CD4-positive, alpha-beta T cell (primary cell): ENCODE results near the gene CD6. TPM values are rescaled to one million over a fixed set of nuclear protein-coding genes. Genes with fewer than 3 reads are reported as not detected.

ENCODE experiments used
- ATAC-seq: fragments of 200-7000 bp; cut with Tn5 transposase; one replicate; pipeline ENCODE4 v1.10.0; 2022; ENCODE audit warnings: mild to moderate bottlenecking; ENCODE audit not compliant: poor library complexity
- CTCF ChIA-PET: fragments of 350-600 bp; sonication (Branson Sonifier 250); formaldehyde crosslinking; loops from one replicate; lab custom pipeline; 2021; ENCODE audit warnings: antibody characterized with exemption, inconsistent platforms; lab: Charles Lee
- POLR2A ChIA-PET: fragments of 350-600 bp; sonication (Branson Sonifier 250); formaldehyde crosslinking; loops from one replicate; lab custom pipeline; 2021; ENCODE audit warnings: antibody characterized with exemption, inconsistent platforms; lab: Charles Lee
- DNase-seq, 14 experiments: peaks; one replicate each; pipeline ENCODE4 v3.0.0-alpha.2; 2013 to 2020; ENCODE audit warnings: mixed read lengths in 2 of 14
- H3K27ac ChIP-seq, 2 donors: one replicate each; pipeline versions ENCODE4 v1.5.1 to v1.7.0; 2013; ENCODE audit warnings: low read length in 2 of 2, low read depth in 1 of 2, mild to moderate bottlenecking in 1 of 2
- H3K27me3 ChIP-seq, 2 experiments: 1 replicate in 1 of 2; 2 replicates in 1 of 2; pipeline versions ENCODE4 v1.6.1 to v1.7.0; 2013; ENCODE audit warnings: low read length in 2 of 2, control low read depth in 1 of 2, mild to moderate bottlenecking in 1 of 2, moderate library complexity in 1 of 2; ENCODE audit not compliant: insufficient read depth in 2 of 2, control insufficient read depth in 1 of 2
- H3K36me3 ChIP-seq: one replicate; pipeline ENCODE4 v1.6.1; 2013; ENCODE audit warnings: low read length, control low read depth; ENCODE audit not compliant: insufficient read depth
- H3K4me1 ChIP-seq: one replicate; pipeline ENCODE4 v1.6.1; 2013; ENCODE audit warnings: low read length, control low read depth; ENCODE audit not compliant: insufficient read depth
- H3K4me3 ChIP-seq: one replicate; pipeline ENCODE4 v1.5.1; 2013; ENCODE audit warnings: mild to moderate bottlenecking, low read length, moderate library complexity
- H3K9me3 ChIP-seq, 2 experiments: 1 replicate in 1 of 2; 2 replicates in 1 of 2; pipeline versions ENCODE4 v1.6.1 to v1.7.0; 2013; ENCODE audit warnings: low read length in 2 of 2, mild to moderate bottlenecking in 2 of 2, control low read depth in 1 of 2, moderate library complexity in 1 of 2; ENCODE audit not compliant: control insufficient read depth in 1 of 2, insufficient read depth in 1 of 2
- H3K27ac Mint-ChIP-seq: one replicate; pipeline ENCODE4 v1.8.0; 2020; ENCODE audit warnings: mixed read lengths
- H3K27me3 Mint-ChIP-seq: one replicate; pipeline ENCODE4 v1.8.0; 2021; ENCODE audit warnings: mixed read lengths
- H3K36me3 Mint-ChIP-seq: one replicate; pipeline ENCODE4 v1.8.0; 2021; ENCODE audit warnings: low read depth, mixed read lengths
- H3K4me1 Mint-ChIP-seq: one replicate; pipeline ENCODE4 v1.8.0; 2021; ENCODE audit warnings: low read depth, mixed read lengths
- H3K4me3 Mint-ChIP-seq: one replicate; pipeline ENCODE4 v1.8.0; 2020; ENCODE audit warnings: mild to moderate bottlenecking, mixed read lengths
- H3K9me3 Mint-ChIP-seq: one replicate; pipeline ENCODE4 v1.8.0; 2020; ENCODE audit warnings: mixed read lengths
- CTCF ChIP-seq: fragments of 200-600 bp; IDR thresholded peaks from one replicate; pipeline ENCODE4 v1.8.0; 2022; ENCODE audit warnings: antibody characterized with exemption, mild to moderate bottlenecking
- intact Hi-C, 2 experiments: fragments of 100-400 bp; cut with DNase I in 1 of 2; cut with micrococcal nuclease in 1 of 2; formaldehyde crosslinking; loops; one replicate each; pipeline versions ENCODE4 v1.15.1 to v1.9.0; 2023 to 2025; cut with DNase I, micrococcal nuclease
- total RNA-seq, 174 experiments: library from RNA in 2 of 174; stranded (reverse) in 2 of 174; gene quantifications; one replicate each; pipeline ENCODE4 v1.2.3 and lab custom pipeline; 2021 to 2026

Gene CD6
- total RNA-seq, 2 experiments from 2014 or later, result 814 to 827 TPM

GRCh38 chr11:60937144-60937527 lies 34.3 kb upstream of the CD6 start:
- H3K36me3 ChIP-seq, result no peaks in the 10 kb centered on the region
- no peak for TF ChIP-seq CTCF
- no peak overlapping the region for H3K27ac ChIP-seq
- intact Hi-C loops, result no loop called here
- DNase-seq (no peak), ATAC-seq (no peak)
- Mint-ChIP-seq H3K27ac (no peak overlapping the region), H3K27me3 (no peaks in the 10 kb centered on the region), H3K9me3 (no peaks in the 10 kb centered on the region), H3K4me1 (no peaks in the 10 kb centered on the region), H3K4me3 (no peak overlapping the region), H3K36me3 (peaks cover 6% of the 10 kb centered on the region)
- H3K9me3 ChIP-seq, result no peaks in the 10 kb centered on the region
- no peaks in the 10 kb centered on the region for H3K27me3 ChIP-seq
- H3K4me1 ChIP-seq, result no peaks in the 10 kb centered on the region
- ChIA-PET CTCF (no interaction called here), POLR2A (no interaction called here)
- no peak overlapping the region for H3K4me3 ChIP-seq

- Mint-ChIP-seq H3K9me3 (no peaks in the 10 kb centered on the region), H3K4me3 (no peak overlapping the region), H3K27ac (no peak overlapping the region), H3K36me3 (peaks cover 6% of the 10 kb centered on the region), H3K27me3 (no peaks in the 10 kb centered on the region), H3K4me1 (no peaks in the 10 kb centered on the region)
- H3K27ac ChIP-seq, result no peak overlapping the region
- POLR2A ChIA-PET, result no interaction called here
- TF ChIP-seq CTCF, result no peak
- ATAC-seq (no peak), DNase-seq (no peak)
- no peaks in the 10 kb centered on the region for H3K4me1 ChIP-seq
- intact Hi-C loops, result no loop called here
- no peaks in the 10 kb centered on the region for H3K9me3 ChIP-seq
- no peaks in the 10 kb centered on the region for H3K36me3 ChIP-seq
- no peaks in the 10 kb centered on the region for H3K27me3 ChIP-seq
- H3K4me3 ChIP-seq, result no peak overlapping the region
- CTCF ChIA-PET, result no interaction called here
These were observed 33.7 kb upstream of the CD6 start for GRCh38 chr11:60937811-60938210.

- Histone ChIP-seq H3K27me3 (no peaks in the 10 kb centered on the region), H3K4me1 (no peaks in the 10 kb centered on the region), H3K4me3 (no peak overlapping the region), H3K36me3 (no peaks in the 10 kb centered on the region), H3K9me3 (no peaks in the 10 kb centered on the region), H3K27ac (no peak overlapping the region)
- Mint-ChIP-seq H3K36me3 (peaks cover 6% of the 10 kb centered on the region), H3K27me3 (no peaks in the 10 kb centered on the region), H3K4me3 (no peak overlapping the region), H3K4me1 (no peaks in the 10 kb centered on the region), H3K27ac (no peak overlapping the region), H3K9me3 (no peaks in the 10 kb centered on the region)
- no peak for TF ChIP-seq CTCF
- ChIA-PET CTCF (no interaction called here), POLR2A (no interaction called here)
- ATAC-seq (no peak), DNase-seq (no peak)
- intact Hi-C loops, result no loop called here
These were observed 33.0 kb upstream of the CD6 start for GRCh38 chr11:60938500-60938899.
